GM11168 (cell line): ENCODE measurements around the gene PRUNE2.
"Not testable (repeated sequence)": the region's sequence is repeated elsewhere in the genome, so short reads cannot be mapped to it uniquely, and the experiment has no call there.

ENCODE experiments used
- in situ Hi-C: fragments of 300-500 bp; cut with MboI; formaldehyde crosslinking; loops from one replicate; pipeline ENCODE4 v1.12.0; 2022; ENCODE audit warnings: low sequenced_read_pairs; ENCODE audit not compliant: unreplicated experiment

The PRUNE2 gene, protein sequence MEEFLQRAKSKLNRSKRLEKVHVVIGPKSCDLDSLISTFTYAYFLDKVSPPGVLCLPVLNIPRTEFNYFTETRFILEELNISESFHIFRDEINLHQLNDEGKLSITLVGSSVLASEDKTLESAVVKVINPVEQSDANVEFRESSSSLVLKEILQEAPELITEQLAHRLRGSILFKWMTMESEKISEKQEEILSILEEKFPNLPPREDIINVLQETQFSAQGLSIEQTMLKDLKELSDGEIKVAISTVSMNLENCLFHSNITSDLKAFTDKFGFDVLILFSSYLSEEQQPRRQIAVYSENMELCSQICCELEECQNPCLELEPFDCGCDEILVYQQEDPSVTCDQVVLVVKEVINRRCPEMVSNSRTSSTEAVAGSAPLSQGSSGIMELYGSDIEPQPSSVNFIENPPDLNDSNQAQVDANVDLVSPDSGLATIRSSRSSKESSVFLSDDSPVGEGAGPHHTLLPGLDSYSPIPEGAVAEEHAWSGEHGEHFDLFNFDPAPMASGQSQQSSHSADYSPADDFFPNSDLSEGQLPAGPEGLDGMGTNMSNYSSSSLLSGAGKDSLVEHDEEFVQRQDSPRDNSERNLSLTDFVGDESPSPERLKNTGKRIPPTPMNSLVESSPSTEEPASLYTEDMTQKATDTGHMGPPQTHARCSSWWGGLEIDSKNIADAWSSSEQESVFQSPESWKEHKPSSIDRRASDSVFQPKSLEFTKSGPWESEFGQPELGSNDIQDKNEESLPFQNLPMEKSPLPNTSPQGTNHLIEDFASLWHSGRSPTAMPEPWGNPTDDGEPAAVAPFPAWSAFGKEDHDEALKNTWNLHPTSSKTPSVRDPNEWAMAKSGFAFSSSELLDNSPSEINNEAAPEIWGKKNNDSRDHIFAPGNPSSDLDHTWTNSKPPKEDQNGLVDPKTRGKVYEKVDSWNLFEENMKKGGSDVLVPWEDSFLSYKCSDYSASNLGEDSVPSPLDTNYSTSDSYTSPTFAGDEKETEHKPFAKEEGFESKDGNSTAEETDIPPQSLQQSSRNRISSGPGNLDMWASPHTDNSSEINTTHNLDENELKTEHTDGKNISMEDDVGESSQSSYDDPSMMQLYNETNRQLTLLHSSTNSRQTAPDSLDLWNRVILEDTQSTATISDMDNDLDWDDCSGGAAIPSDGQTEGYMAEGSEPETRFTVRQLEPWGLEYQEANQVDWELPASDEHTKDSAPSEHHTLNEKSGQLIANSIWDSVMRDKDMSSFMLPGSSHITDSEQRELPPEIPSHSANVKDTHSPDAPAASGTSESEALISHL (N-terminal part only)

DNA sequence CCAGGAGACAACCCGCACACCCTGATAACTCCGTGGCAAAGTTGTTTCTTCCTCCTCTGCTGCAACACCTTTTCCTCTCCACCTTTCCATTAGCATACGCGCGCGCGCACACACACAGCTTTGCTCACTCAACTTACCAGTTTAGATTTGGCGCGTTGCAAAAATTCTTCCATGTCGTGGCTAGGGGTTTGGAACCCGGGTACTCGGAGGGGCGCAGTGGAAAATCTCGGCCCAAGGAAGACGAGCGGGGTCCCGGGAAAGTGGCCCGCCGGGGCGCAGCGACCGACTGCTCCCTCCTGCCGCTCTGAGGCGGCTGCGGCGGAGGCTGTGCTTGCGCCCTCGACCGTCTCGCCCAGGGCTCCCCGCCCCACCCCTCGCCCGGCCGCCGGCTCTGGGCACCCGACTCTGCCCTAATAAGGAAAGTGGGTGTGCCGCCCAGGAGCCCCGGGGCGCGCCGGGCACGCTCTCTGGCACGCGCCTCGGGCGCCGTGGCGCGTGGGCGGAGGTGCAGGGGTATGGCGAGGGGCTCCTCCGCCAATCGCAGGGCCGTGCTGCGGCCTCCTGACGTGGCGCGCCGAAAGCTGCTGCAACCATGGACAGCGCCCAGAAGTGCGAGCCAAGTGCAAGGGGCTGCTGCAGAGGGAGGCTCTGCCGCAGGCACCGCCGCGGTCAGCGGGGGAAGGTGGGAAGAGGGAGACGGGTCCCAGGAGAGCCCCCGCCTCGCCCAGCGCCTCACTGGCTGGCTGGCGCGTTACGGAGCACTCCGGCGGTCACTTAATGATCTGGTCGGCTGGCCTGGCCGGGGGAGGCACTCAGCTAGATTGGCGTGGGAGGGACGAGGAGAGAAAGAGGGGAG, at the start of gene PRUNE2:
PRUNE2 (minus strand) TSS at position 324 of the 856 bp plus-strand sequence; CDS start at position 173, 151 bp downstream.
- in situ Hi-C loops = no loop called here

DNA sequence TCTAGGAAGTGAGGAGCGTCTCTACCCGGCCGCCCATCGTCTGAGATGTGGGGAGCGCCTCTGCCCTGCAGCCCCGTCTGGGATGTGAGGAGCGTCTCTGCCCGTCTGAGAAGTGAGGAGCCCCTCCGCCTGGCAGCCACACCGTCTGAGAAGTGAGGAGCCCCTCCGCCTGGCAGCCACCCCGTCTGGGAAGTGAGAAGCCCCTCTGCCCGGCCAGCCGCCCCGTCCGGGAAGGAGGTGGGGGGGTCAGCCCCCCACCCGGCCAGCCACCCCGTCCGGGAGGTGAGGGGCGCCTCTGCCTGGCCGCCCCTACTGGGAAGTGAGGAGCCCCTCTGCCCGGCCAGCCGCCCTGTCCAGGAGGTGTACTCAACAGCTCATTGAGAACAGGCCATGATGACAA, 49.5 kb upstream of the PRUNE2 start:
- in situ Hi-C loops = not testable (repeated sequence)

DNA sequence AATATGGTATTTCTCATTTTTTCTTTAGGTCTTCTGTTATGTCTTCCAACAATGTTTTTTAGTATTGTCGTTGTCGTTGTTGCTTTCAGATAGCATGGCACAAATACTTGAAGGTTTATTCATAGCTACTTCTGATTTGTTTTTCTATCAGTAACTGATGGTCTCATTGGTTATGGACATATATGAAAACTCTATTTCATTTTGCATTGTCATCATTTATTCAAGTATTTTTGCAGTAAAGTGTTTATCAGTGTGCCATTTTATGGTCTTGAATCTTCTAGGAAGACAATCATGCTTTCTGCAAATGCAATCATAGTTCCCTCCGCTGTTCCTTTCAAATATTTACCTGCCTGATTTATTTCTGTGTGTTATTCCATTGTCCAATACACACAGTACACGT, 44.0 kb upstream of the PRUNE2 start:
- in situ Hi-C loops = no loop called here

DNA sequence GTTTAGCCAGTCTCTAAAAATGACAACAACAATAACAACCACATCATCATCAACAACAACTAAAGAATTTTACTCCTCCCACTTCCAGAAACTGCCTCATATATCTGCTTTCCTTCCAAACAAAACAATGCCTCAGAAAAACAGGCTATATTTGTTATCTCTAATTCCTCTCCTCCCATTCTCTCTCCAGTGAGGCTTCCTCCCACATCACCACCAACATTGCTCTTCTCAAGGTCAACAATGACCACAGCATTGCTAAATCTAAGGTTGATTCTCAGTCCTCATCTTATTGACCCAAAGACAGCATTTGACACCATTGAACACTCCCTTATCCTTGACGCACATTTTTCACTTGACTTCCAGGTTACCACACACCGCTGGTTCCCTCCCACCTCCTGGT, 38.1 kb upstream of the PRUNE2 start:
- in situ Hi-C loops = no loop called here

DNA sequence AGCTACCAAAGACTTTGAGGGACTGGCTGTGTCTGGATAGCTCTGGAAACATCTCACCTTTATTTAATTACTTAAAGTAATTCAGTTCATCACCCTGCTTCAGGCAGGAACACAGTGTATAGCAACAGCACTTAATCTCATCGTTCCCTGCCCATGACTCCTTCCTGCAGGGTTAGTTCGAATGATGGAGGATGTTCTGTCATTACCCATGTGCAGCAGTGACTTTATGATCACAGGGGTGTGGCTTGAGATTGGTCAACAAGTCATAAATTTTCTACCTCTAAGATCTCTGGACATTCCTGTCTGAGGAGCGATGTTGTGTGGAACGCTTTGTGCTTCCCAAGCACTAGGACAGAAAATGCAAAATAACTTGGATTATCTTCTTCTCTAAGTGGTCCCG, 37.1 kb upstream of the PRUNE2 start:
- in situ Hi-C loops = no loop called here

DNA sequence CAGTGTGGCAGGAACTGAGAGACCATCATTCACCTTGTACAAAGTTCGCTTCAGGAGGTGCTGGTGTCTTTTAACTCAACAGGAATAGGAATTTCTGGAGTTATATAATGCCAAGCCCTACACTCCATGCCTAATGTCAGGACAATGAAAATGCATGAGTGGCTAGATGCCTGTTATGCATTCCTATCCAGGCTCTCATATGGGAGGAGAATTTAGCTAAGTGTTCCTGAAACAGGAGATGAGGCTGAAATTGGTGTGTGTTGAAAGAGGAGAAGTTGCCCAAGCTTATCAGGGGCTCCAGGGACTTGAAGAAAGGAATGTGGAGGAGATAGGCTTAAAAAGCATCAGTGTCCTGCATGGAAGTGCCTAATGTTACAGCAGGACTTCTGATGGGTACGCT, 26.8 kb upstream of the PRUNE2 start:
- in situ Hi-C loops = no loop called here

DNA sequence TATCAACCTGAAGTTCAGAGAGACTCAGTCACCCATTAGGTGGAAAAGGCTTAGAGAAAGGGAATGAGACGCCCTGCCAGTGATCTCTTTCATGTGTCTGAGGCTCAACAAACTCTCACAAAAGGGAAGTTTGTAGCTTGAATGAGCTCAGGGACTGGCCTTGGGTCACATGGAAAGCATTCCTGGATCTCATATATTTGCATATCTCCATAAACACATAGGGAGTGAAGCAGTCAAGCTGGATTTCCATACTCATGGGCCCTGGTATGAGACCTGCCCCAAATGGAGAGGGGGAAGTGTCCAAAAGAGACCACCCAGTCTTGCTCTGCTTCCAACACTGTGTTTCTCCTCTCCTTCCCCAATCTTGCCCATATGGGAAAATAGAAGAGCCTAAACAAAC, 26.4 kb upstream of the PRUNE2 start:
- in situ Hi-C loops = no loop called here

DNA sequence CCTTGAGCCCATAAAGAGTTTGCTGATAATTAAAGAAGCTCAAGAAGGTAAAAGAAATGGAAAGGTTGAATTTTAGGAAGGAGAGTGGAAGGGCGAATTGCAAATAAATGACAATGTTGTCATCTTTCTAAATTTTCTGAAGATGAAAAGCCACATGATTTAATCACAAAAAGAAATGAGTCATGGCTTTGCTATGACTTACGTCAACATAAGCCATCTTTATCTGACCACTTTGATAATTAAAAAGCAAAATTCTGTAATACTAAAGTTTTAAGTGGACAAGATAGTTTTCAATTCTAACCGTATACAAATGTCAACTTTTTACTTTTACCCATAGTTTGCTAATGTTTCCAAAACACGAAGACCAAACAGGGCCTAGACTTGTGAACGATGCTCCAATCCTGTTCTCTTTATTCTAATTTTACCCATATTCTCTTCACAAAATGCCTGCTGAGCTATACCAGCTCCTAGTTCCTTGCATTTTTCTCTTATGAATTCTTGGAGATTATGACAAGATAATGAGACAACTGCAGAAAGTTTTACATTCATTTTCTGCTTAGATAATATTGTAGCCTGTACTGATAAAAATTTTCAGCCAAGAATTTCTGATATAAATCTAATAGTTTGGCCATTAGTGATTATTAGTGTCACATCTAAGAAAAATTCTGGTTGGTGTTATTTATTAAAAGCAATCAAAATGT, 21.8 kb upstream of the PRUNE2 start:
- in situ Hi-C loops = no loop called here

DNA sequence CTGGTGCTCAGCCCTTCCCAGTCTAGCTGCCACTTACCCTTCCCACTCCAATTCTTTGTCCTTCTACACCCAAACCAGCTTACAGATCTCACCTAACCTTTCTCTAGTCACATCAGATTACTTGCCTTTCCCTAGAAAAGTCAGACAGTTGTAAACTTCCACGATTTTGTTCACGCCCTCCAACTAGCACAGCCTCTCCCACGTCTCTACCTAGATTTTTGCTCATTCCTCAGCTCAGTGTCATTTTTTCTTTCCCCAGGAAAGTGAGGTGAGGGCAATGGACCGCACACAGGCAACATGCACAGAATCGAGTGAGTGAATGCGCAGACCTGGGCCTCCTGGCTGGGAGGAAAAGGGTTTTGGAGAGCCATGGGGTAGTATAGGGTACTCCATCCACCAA, 20.9 kb upstream of the PRUNE2 start:
- in situ Hi-C loops = no loop called here

DNA sequence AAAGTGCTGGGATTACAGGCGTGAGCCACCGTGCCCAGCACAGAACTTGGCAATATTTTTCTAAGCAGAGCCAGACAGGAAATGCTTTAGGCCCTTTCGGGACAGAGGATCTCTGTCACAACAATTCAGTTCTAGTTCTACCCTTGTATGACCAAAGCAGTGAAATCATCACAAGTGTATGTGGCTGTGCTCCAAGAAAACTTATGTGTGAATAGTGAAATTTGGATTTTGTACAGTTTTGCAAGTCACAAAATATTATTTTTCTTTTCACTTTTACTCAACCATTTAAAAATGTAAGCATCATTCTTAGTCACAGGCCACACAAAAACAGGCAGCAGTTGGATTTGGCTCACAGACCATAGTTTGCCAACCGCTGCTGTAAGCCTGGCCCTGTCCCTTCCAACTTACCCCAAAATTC, 20.4 kb upstream of the PRUNE2 start:
- in situ Hi-C loops = no loop called here

DNA sequence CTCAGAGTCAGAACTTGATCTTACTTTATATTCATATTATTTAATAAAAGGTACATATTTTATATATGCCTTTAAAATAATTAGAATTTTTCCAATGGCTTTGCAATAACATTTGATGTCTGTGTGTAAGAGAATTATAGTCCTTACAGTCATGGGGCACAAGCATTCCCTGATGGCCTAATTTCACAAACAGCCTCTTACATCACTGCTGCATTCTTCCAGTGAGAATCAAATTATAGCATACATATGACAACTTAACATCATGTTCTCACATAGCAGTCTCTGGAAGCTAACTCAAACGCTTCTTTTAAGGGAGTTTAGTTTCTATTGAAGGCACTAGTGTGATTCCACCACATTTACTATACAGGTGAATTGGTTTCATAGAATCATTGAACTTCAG, 15.3 kb upstream of the PRUNE2 start:
- in situ Hi-C loops = no loop called here

DNA sequence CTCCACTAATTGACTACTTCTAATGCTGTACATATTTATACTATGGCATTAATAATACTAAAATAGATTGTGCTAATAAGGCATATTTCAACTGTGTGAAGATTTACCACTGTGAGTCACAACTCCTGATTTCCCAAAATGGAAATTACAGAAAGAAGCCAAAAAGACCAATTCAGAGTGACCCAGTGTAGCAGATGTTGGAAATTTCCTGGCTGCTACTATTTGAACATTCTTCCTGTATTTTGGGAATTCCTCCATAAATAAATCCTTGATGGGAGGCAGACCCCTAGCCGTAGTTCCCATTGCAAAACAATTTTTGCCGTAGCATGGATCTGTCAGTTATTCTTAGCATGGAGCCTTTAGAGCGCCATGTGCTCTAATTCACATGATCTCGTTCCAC, 11.4 kb upstream of the PRUNE2 start:
- in situ Hi-C loops = no loop called here

DNA sequence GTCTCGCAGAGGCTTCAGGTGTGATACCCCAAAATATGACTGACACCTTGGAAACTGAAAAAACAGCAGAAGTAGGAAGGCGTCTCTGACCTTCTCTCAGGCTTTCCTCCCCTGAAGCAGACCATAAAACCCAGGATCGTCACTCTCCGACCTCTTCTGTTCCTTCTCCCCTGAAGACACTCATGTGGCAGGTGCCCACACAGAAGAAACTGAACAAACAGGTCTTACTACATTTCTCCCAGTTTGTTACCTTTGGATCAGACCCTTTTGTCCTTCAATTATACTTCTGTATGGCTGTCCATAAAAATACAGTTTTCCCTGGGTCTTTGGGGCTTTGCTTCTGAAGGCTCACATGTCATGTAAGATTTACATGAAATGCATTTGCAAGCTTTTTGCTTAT, 10.3 kb upstream of the PRUNE2 start:
- in situ Hi-C loops = no loop called here

DNA sequence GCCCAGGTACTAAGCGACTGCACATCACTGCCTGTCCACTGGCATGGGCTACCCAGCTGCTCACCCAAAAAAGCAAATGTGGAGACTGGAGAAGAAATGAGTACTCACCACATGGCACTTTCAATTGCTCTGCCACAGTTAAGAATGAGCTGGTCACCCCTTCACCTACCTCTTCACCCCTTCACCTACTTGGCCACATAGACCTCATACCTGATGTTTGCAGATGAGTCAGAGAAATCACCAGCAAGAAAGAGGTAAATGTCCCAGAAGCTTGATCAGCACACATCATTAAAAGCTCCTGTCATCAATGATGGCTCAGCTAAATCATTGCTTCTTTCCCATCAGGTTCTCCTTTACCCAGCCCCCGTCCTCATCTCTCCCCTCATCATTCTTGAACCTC, 7.6 kb upstream of the PRUNE2 start:
- in situ Hi-C loops = no loop called here

DNA sequence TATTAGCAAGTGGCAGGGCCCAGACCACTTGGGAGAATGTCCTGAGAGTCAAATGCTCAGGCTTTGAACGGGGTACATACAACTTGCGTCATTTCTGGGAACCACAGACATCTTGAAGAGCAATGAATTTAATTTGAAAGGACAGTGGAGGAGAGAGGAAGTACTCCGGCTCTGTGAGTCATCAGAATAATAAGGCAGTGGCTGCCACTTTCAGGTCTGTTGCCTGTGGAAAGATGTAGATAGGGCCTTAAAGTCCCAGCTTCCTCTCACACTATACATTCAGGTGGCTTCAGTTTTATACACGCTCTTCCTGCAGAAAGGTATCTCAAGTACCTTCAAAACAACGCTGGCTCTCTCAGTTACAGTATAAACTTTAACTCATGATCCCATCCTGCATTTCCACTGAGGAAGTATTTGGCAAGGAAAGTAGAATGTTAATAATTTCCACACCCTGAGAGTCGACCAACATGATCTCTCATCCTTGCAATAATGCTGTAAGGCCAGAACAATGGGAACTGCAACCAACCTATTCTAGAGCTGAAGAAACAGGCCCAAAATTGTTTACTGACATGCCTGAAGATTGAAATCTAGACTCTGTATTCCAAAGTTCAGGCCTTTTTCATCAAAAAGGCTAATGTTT, 6.8 kb upstream of the PRUNE2 start:
- in situ Hi-C loops = no loop called here

DNA sequence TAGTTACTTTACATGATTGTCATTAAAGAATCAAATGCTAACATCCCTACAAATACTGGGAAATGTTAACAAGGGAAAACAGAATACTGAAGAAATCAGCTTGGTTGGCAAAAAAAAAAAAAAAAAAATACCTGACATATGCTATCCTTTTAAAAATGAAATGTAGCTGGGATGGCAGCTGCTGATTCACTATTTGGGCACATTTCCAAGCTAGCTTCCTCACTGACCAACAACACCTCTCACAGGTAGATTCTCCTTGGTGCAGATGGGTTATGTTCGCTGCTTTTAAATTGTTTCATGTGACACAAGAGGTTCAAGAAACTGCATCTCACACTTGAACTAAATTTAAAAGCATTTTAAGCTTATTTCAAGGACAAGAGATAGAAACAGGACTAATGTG, 6.1 kb upstream of the PRUNE2 start:
- in situ Hi-C loops = no loop called here

DNA sequence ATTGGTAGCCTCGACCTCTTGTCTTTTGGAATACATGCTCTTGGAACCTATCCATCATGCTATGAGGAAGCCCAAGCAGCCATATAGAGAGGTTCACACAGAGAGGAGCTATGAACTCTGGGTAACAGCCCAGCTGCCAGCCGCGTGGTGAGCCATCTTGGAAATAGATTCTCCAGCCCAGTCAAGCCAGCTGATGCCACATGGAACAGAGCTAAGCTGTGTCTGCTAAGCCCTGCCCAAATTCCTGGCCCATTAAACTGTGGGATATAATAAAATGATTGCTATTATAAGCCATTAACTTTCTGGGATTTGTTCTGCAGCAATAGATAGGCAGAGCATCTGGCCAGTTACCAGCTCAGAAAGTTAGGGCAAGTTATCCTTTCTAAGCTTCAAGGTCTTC, 4.9 kb upstream of the PRUNE2 start:
- in situ Hi-C loops = no loop called here

DNA sequence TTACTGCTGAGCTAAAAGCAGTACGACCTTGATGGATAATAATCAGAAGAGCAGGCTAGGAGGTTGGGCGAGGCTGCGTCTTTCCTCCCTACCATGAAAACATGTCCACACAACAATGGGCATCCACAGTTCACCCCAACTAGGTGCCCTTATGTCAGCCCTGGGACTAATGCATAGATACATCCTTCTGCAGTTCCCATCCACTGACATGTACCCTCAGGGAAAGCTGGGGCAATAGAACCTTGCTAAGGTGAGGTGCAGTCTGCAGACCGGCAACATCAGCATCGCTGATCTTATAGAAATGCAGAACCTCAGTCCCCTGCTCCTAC, 697 bp upstream of the PRUNE2 start:
- in situ Hi-C loops = no loop called here
